UCSD-AML1 (cell line): ENCODE data around the gene PHPT1.

Experiments used
- DNase-seq: peaks from one replicate; lab custom pipeline; 2025; ENCODE audit not compliant: unreplicated experiment; lab: John Stamatoyannopoulos, UW

Gene PHPT1

DNA sequence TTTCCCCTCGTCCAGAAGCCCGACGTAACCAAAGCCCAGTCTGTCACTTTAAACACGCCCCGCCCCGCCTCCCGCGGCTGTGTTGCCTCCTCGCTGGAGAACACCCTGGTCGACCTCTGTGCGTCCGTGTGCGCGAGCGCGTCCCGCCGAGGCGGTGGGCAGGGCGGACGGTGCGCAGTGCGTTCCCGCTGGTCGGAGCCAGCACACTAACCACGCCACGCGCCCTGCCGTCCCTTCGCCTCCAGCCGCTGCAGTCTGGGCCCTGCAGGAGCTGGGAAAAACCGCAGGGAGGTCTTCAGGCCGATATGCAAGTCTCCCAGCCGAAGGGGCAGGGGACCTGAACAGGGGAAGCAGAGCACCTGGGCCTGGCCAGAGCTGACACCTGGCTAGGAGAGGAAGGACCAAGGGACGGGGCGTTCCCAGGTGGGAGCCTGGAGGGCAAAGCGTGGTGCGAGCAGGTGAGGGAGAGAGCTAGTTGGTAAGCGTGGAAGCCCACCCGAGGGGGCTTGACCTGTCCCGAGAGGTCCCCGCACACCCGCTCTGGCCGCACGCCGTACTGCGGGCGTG is 1.3 kb upstream of the PHPT1 start:
- peak; percentile 89 for DNase-seq

DNA sequence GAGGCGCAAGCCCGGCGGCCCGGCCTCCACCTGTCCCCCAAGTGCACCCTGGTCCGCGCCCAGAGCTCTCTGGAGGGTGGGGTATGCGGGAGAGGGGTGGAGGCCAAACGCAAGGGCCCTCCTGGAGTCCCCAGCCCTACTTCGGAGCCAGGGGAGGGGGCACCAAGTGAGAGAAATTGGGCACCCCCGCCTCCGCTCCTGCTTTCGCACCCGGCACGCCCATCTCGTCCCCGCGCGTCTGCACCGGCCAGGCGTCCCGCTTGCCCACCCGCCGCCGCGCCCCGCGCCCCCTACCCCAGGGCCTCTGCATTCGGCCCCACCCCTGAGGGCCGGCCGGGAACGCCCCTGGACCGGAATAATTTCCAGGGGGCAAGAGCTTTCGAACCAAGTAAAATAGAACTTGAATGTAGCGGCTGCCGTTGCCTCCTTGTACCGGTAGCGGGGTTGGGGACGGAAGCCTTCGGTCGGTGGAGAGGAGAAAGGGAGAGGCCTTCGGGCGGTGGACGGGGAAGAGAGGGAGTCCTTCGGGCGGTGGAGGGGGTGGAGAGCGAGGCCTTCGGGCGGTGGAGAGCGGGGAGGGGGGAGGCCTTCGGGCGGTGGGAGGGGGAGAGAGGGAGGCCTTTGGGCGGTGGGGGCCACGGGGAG is 694 bp upstream of the PHPT1 start:
- peak; percentile 74 for DNase-seq

DNA sequence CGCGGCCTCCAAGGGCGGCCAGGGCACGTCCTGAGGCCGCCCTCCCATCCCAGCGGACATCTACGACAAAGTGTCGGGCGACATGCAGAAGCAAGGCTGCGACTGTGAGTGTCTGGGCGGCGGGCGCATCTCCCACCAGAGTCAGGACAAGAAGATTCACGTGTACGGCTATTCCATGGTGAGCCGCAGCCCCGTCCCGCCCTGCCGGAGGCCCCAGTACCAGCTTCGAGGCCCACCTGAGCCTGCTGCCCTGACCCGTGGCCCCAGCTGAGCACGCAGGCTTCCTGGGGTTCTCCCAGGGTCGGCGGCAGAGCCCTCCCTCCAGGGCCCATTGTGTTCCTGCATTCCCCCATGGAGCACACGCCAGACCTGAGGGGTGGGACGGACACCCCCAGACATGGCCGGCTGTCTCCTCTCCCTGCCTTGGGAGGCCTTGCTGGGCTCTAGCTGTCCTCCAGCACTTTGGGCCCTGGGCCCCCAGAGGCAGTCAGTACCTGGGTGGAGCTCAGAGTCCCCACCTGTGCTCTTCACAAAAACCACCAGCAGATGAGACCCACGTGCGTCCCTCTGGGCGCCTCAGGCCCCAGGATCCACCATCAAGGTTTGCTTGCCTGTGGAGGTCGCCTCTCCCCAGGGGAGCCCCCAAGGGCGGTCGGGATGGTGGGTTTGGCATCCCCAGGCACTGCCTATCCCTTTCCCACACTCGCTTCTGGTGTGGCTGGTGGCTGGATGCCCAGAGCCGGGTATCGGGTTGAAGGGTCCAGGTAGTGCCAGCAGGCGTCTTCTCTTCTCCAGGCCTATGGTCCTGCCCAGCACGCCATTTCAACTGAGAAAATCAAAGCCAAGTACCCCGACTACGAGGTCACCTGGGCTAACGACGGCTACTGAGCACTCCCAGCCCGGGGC is 1.0 kb downstream of the PHPT1 start:
- no peak for DNase-seq

DNA sequence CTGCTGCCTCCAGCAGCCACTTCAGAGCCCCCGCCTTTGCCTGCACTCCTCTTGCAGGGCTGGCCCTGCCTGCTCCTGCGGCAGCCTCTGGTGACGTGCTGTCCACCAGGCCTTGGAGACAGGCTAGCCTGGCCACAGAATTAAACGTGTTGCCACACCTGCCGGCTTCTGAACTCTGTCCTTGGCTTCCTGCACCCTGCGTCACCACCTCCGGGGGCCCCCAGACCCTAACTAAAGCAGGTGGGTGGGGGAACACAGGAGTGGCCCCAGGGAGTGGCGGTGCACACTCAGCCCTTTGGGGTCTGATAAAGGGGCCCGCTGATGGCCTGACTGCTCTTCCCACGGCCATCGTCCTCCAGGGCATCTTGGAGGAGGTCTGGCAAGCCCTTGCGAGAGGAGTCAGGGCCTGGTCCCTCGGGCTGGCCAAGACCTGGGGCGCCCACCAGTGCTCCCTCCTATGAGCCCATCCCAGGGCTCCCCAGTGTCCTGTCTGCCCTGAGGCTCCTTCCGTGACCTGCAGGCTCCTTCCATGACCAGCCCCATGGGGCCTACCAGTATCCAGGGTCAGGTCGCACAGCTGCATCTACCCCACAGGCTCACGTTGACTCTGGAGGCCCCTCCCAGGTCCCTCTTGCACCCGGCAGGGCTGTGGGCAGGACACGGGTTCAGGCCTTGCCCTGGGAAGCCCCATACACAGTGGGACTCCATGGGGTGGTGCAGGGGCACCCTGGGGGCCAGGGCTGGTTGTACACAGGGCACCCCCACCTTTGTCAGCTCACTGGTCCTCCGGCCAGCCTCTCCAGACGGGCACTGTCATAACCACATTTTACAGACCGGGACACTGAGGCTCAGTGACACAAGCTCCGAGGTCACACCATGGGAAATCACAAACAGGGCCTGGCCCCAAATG is 1.9 kb downstream of the PHPT1 start:
- no peak for DNase-seq

DNA sequence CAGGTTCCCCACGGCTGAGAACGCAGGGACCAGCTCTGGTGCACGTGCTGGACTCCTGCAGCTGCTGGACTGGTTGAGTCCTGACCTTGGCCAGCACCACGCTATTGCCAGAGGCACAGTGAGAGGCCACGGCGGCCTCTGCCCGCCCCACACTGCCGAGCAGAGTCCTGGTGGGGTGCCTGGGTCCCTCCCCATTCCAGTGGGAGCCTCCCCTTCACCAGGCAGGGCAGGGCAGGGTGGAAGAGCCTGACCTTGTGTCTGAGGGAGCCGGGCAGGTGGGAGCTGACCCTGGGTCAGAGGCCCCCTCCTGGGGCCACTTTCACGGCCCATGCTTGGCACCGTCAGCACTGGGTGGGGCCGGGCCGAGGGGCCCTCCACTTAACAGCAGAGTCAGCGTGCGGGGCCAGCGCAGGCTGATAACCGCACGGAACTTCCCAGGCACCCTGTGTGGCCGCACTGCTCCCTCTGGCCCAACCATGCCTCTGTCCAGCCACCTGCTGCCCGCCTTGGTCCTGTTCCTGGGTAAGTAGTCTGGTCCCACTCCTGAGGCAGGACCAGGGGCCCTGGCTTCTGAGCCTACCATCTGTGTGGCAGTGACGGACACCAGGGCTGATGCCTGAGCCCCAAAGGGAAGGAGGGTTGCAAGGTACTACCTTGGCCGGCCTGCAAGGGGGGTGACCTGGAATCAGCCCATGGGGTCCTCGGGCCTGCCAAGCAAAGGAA is 2.9 kb downstream of the PHPT1 start, which contains the start of gene MAMDC4:
Gene MAMDC4 (plus strand): TSS at position 406 of the 723 bp plus-strand sequence. CDS start 71 bp downstream, at position 477.
- no peak for DNase-seq

DNA sequence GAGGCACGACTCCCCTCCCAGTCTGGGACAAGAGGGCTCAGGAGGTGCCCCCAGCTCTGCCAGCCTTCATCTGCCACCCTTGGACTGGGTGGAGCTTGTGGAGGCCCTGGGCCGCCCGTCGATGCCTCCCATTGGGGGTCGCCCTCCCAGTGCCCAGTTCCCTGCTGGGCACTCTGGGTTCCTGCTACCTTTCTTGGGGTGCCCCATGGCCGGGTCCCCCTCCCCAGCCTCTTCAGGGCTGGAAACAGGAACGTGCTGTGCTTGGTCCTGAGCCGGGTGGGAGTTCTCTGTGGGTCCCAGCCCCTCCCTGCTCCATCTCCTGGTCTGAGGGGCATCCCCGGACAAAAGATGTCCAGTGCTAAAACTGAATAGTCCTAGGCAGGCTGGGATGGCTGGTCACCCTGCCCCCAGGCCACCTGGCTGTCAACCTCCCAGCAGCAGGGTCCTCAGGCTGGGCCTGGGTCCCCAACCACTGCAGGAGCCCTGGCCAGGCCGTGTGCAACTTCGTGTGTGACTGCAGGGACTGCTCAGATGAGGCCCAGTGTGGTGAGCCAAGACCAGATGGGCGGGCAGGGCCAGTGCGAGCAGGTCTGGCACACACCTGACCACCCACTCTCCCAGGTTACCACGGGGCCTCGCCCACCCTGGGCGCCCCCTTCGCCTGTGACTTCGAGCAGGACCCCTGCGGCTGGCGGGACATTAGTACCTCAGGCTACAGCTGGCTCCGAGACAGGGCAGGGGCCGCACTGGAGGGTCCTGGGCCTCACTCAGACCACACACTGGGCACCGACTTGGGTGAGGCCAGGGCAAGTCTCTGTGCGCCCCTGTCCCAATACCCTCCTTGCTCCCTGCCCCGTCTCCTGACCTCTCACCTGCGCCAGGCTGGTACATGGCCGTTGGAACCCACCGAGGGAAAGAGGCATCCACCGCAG is 3.7 kb downstream of the PHPT1 start:
- DNase-seq, result no peak

DNA sequence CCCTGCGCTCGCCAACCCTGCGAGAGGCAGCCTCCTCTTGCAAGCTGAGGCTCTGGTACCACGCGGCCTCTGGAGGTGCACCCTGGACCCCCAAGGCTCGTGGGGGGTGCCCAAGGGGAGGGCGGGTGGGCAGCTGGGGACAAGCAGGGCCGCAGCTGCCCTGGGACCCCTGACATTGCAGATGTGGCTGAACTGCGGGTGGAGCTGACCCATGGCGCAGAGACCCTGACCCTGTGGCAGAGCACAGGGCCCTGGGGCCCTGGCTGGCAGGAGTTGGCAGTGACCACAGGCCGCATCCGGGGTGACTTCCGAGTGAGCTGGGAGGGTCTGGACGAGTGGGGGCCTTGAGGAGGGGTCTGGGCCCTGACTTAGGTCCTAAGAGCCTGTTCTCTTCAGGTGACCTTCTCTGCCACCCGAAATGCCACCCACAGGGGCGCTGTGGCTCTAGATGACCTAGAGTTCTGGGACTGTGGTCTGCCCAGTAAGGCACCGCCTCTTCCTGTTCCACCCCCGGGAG is 4.4 kb downstream of the PHPT1 start:
- no peak for DNase-seq

DNA sequence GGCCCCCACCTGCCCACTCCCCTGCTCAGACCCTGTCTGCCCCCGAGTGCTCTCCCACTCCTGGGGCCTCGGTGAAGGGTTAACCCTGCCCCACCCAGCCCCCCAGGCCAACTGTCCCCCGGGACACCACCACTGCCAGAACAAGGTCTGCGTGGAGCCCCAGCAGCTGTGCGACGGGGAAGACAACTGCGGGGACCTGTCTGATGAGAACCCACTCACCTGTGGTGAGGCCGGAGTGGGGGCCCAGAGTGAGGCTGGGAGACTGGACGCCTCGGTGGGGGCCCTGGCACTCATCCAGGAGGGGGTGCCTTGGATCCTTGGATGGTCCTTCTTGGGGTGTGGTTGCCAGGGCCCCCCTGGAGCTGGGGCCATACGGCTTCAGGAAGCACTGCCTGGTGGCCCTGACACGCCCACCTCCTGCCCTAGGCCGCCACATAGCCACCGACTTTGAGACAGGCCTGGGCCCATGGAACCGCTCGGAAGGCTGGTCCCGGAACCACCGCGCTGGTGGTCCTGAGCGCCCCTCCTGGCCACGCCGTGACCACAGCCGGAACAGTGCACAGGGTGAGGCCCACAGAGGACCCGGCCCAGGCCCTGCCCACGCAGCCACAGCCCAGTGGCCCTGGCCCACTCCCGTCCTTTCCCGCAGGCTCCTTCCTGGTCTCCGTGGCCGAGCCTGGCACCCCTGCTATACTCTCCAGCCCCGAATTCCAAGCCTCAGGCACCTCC is 5.1 kb downstream of the PHPT1 start:
- no peak for DNase-seq

DNA sequence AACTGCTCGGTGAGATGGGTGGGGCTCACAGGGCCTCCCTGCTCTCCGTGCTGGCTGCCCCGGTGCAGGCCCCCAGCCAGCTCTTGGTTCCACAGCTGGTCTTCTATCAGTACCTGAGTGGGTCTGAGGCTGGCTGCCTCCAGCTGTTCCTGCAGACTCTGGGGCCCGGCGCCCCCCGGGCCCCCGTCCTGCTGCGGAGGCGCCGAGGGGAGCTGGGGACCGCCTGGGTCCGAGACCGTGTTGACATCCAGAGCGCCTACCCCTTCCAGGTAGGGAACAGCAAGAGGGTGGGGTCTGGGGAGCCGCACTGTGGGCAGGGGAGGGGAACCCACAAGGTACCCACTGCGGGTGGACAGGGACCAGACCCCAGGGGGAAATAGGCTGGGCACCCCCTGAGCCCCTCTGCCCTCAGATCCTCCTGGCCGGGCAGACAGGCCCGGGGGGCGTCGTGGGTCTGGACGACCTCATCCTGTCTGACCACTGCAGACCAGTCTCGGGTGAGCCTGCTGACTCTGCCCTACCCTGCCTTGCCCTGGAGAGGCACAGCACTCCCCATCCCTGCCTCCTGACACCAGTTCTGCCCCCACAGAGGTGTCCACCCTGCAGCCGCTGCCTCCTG is 5.7 kb downstream of the PHPT1 start:
- no peak for DNase-seq

DNA sequence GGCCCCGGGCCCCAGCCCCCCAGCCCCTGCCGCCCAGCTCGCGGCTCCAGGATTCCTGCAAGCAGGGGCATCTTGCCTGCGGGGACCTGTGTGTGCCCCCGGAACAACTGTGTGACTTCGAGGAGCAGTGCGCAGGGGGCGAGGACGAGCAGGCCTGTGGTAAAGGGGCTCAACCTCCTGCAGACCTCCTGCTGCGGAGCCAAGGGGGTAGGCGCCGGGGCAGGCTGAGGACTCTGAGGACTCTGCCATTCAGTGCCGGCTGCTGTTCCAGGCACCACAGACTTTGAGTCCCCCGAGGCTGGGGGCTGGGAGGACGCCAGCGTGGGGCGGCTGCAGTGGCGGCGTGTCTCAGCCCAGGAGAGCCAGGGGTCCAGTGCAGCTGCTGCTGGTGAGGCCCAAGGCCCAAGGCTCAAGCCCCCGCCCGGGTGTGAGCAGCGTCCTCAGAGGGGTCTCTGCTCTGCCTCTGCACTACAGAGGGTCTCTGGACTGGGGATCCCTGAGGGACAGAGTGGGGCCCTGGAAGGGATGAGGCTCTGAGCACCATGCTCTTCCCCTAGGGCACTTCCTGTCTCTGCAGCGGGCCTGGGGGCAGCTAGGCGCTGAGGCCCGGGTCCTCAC is 6.4 kb downstream of the PHPT1 start:
- no peak for DNase-seq

DNA sequence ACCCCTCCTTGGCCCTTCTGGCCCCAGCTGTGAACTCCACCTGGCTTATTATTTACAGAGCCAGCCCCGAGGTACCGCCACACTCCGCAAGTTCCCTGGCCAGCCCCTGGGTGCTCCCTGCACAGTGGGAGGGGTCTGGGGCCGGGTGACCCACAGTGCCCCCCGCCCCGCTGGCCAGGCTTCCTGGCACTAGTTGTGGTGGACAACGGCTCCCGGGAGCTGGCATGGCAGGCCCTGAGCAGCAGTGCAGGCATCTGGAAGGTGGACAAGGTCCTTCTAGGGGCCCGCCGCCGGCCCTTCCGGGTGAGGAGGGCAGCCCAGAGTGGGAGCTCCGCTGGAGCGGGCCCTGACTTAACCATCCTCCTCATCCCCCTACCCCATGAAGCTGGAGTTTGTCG is 6.9 kb downstream of the PHPT1 start:
- DNase-seq, result no peak

DNA sequence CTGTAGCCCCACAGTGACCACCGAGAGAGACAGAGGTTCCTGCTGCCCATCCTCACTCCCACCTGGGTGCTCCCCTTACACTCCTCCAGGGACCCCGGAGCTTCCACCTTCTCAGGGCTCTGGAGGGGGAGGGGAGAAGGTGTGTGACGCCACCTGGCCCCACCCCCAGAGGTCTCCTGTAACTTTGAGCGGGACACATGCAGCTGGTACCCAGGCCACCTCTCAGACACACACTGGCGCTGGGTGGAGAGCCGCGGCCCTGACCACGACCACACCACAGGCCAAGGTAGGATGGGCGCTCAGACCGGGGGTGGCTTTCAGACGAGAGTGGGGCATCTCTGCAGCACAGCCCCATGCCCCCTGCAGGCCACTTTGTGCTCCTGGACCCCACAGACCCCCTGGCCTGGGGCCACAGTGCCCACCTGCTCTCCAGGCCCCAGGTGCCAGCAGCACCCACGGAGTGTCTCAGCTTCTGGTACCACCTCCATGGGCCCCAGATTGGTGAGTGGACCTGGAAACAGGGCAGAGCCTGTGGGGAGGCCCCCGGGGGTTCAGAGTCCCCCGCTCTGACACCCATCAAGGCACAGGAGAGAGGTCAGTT is 7.4 kb downstream of the PHPT1 start:
- no peak for DNase-seq

DNA sequence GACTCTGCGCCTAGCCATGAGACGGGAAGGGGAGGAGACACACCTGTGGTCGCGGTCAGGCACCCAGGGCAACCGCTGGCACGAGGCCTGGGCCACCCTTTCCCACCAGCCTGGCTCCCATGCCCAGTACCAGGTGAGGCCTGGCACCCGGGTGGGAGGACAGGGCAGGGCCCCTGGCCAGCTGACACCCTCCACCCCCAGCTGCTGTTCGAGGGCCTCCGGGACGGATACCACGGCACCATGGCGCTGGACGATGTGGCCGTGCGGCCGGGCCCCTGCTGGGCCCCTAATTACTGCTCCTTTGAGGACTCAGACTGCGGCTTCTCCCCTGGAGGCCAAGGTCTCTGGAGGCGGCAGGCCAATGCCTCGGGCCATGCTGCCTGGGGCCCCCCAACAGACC is 8.0 kb downstream of the PHPT1 start:
- DNase-seq, result no peak

DNA sequence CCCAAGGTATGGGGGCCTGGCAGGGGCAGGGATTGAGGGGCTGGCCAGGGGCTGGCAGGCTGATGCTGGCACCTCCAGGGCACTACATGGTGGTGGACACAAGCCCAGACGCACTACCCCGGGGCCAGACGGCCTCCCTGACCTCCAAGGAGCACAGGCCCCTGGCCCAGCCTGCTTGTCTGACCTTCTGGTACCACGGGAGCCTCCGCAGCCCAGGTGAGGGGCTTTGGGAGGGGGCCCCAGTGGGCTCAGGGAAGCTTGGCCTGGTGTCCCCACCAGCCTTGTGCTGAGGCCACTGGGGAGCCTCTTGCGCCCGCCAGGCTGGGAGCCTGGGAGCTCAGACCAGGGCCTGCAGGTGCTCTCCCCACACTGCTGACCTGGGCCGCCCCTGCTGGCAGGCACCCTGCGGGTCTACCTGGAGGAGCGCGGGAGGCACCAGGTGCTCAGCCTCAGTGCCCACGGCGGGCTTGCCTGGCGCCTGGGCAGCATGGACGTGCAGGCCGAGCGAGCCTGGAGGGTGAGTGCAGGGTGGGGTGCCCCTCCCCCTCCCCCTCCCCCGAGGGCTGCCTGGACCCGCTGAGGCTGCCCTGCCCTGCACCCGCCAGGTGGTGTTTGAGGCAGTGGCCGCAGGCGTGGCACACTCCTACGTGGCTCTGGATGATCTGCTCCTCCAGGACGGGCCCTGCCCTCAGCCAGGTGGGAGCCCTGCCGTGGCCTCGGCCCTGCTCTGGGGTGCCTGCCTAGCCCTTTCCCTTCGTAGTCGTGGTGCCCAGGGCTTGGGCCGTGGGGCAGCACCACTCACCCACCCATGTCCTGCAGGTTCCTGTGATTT is 8.6 kb downstream of the PHPT1 start:
- no peak for DNase-seq

DNA sequence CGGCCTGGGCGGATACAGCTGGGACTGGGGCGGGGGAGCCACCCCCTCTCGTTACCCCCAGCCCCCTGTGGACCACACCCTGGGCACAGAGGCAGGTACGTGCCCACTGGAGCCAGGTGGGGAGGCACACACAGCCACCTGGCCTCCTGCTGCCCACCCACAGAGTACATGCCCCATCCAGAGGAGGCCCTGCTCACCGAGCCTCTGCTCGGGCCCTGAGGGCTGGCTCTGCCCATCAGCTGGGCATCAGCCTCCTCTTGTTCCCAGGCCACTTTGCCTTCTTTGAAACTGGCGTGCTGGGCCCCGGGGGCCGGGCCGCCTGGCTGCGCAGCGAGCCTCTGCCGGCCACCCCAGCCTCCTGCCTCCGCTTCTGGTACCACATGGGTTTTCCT is 9.2 kb downstream of the PHPT1 start:
- DNase-seq, result no peak
